ENCODE measurements around the gene CAV1. TPM values are rescaled to one million over a fixed set of nuclear protein-coding genes. Genes with fewer than 3 reads are reported as not detected.

CAV1 gene, protein sequence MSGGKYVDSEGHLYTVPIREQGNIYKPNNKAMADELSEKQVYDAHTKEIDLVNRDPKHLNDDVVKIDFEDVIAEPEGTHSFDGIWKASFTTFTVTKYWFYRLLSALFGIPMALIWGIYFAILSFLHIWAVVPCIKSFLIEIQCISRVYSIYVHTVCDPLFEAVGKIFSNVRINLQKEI
- total RNA-seq: 100 to 1,000 TPM; 460 to 616 TPM
- 100 to 1,000 TPM; 121 to 187 TPM for polyA plus RNA-seq
- long read RNA-seq, donor 1, transcript CAV1-201 (3 exons, 2,704 nt): major isoform, 90 of 158 reads
- long read RNA-seq, donor 1, transcript CAV1-206 (3 exons, 1,653 nt): minor isoform, 11 of 158 reads
- long read RNA-seq, donor 1, transcript CAV1-202 (2 exons, 2,628 nt): minor isoform, 54 of 158 reads
- long read RNA-seq, donor 1, partial matches to known transcripts: 0 of 158 reads
- long read RNA-seq, donor 1, other reads (novel, unspliced or antisense): 0 of 158 reads
- long read RNA-seq, donor 2, transcript CAV1-206 (3 exons, 1,653 nt): minor isoform, 6 of 74 reads
- long read RNA-seq, donor 2, transcript CAV1-202 (2 exons, 2,628 nt): minor isoform, 22 of 74 reads
- long read RNA-seq, donor 2, transcript CAV1-201 (3 exons, 2,704 nt): major isoform, 45 of 74 reads
- long read RNA-seq, donor 2, partial matches to known transcripts: 0 of 74 reads
- long read RNA-seq, donor 2, other reads (novel, unspliced or antisense): 0 of 74 reads
- long read RNA-seq, donor 3, transcript CAV1-201 (3 exons, 2,704 nt): major isoform, 60 of 86 reads
- long read RNA-seq, donor 3, transcript CAV1-202 (2 exons, 2,628 nt): minor isoform, 17 of 86 reads
- long read RNA-seq, donor 3, transcript CAV1-206 (3 exons, 1,653 nt): minor isoform, 8 of 86 reads
- long read RNA-seq, donor 3, partial matches to known transcripts: 0 of 86 reads
- long read RNA-seq, donor 3, other reads (novel, unspliced or antisense): 0 of 86 reads
- long read RNA-seq, donor 4, transcript CAV1-201 (3 exons, 2,704 nt): major isoform, 25 of 51 reads
- long read RNA-seq, donor 4, transcript CAV1-202 (2 exons, 2,628 nt): minor isoform, 22 of 51 reads
- long read RNA-seq, donor 4, partial matches to known transcripts: 0 of 51 reads
- long read RNA-seq, donor 4, other reads (novel, unspliced or antisense): 0 of 51 reads
- long read RNA-seq, donor 5, transcript CAV1-201 (3 exons, 2,704 nt): major isoform, 93 of 231 reads
- long read RNA-seq, donor 5, transcript CAV1-206 (3 exons, 1,653 nt): minor isoform, 12 of 231 reads
- long read RNA-seq, donor 5, transcript CAV1-202 (2 exons, 2,628 nt): minor isoform, 43 of 231 reads
- long read RNA-seq, donor 5, partial matches to known transcripts: 79 of 231 reads
- long read RNA-seq, donor 5, other reads (novel, unspliced or antisense): 0 of 231 reads

DNA sequence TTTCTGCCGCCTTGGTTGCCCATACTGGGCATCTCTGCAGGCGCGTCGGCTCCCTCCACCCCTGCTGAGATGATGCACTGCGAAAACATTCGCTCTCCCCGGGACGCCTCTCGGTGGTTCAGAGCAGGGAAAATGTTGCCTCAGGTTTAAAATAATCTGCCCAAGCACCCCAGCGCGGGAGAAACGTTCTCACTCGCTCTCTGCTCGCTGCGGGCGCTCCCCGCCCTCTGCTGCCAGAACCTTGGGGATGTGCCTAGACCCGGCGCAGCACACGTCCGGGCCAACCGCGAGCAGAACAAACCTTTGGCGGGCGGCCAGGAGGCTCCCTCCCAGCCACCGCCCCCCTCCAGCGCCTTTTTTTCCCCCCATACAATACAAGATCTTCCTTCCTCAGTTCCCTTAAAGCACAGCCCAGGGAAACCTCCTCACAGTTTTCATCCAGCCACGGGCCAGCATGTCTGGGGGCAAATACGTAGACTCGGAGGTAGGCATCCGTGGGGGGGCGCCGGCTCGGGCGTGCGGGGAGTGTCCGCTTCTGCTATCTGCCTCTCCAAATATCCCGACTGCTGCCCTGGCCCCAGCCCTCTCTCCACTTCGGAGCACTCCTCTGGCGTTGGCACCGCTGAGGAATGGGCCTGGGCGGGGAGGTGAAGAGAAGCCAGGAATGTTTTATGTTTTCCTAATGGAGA lies at the start of gene CAV1:
Gene CAV1, plus strand, starts transcription at position 428 of the 689 bp plus-strand sequence. Its CDS starts 27 bp downstream, at position 455.
- Histone ChIP-seq H3K9ac (ENCODE audit: insufficient read depth in 1 of 2, low read length in 2 of 2) (peak within 1 kb of the TSS; percentile 78 to 90), H3K27me3 (ENCODE audit: control insufficient read depth in 3 of 3, insufficient read depth in 3 of 3, low read length in 2 of 3) (no peaks in the 10 kb centered on the region), H3K27ac (ENCODE audit: low read depth in 1 of 2, low read length in 1 of 2) (peak within 1 kb of the TSS; percentile 92 to 99), H3K9me3 (ENCODE audit: control insufficient read depth in 4 of 4, insufficient read depth in 3 of 4, low read length in 3 of 4) (no peaks in the 10 kb centered on the region), H3K36me3 (ENCODE audit: control insufficient read depth in 4 of 4, insufficient read depth in 4 of 4, low read length in 4 of 4) (peaks cover 0 to 15% (median 0%) of the 10 kb centered on the region in 4 donors), H3K4me1 (ENCODE audit: control insufficient read depth in 5 of 5, insufficient read depth in 5 of 5, low read length in 5 of 5) (peaks cover 6 to 48% (median 10%) of the 10 kb centered on the region in 5 donors), H3K4me3 (peak within 1 kb of the TSS; percentile 68)
- WGBS, 2 donors: 0 to 1% methylated on average over 41 to 42 of the region's 42 CpGs
- peak; percentile 82 to 92 (median 84) for DNase-seq
- peak; percentile 37 for ATAC-seq (ENCODE audit: insufficient read depth, low FRiP score)
- TF ChIP-seq, protein P1, sequence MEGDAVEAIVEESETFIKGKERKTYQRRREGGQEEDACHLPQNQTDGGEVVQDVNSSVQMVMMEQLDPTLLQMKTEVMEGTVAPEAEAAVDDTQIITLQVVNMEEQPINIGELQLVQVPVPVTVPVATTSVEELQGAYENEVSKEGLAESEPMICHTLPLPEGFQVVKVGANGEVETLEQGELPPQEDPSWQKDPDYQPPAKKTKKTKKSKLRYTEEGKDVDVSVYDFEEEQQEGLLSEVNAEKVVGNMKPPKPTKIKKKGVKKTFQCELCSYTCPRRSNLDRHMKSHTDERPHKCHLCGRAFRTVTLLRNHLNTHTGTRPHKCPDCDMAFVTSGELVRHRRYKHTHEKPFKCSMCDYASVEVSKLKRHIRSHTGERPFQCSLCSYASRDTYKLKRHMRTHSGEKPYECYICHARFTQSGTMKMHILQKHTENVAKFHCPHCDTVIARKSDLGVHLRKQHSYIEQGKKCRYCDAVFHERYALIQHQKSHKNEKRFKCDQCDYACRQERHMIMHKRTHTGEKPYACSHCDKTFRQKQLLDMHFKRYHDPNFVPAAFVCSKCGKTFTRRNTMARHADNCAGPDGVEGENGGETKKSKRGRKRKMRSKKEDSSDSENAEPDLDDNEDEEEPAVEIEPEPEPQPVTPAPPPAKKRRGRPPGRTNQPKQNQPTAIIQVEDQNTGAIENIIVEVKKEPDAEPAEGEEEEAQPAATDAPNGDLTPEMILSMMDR (IDR thresholded peaks at IDR 0.05; ENCODE audit: control extremely low read depth, extremely low read depth): no peak

DNA sequence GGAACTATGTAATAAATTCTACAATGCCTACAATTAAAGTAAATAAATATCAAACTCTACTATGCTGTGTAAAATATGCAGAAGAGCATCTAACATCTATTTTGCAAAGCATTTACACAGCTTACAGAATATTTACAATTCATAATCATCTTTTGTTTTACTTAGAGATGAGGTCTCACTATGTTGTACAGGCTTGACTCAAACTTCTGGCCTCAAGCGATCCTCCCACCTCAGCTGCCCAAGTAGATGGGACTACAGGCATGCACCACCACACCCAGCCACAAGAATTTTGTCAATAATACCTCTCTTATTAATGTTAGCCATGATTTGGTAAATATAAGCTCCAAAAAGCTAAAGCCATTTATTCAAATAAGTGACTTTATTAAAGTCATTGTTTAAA lies 47.2 kb upstream of the CAV1 start:
- Histone ChIP-seq H3K36me3 (ENCODE audit: control insufficient read depth in 4 of 4, insufficient read depth in 4 of 4, low read length in 4 of 4) (no peaks in the 10 kb centered on the region), H3K4me1 (ENCODE audit: control insufficient read depth in 5 of 5, insufficient read depth in 5 of 5, low read length in 5 of 5) (no peaks in the 10 kb centered on the region), H3K27ac (ENCODE audit: low read depth in 1 of 2, low read length in 1 of 2) (no peak overlapping the region), H3K4me3 (no peak overlapping the region), H3K27me3 (ENCODE audit: control insufficient read depth in 3 of 3, insufficient read depth in 3 of 3, low read length in 2 of 3) (no peaks in the 10 kb centered on the region), H3K9me3 (ENCODE audit: control insufficient read depth in 4 of 4, insufficient read depth in 3 of 4, low read length in 3 of 4) (no peaks in the 10 kb centered on the region), H3K9ac (ENCODE audit: insufficient read depth in 1 of 2, low read length in 2 of 2) (no peak overlapping the region)
- no peak for DNase-seq
- ATAC-seq (ENCODE audit: insufficient read depth, low FRiP score): no peak
- 93 to 97% methylated on average over 1 of the region's 1 CpG for WGBS, 2 donors
- TF ChIP-seq, protein P1 (IDR thresholded peaks at IDR 0.05; ENCODE audit: control extremely low read depth, extremely low read depth): no peak

DNA sequence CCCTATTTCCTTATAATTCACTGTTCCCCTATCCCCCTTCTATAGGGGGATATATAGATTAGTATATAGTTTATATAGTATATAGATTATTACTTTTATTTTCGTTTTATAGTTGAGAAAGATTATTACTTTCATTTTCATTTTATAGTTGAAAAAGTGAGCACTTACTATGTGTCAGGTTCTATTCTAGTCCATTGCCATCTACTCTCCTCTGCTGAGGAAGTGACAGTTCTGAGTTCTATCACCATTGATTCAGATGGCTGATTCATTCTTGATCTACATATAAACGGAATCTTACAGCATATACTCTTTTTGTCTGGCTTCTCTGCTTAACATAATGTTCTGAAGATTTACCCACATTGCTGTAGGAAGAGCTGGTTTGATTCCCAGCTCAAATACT lies 46.0 kb upstream of the CAV1 start:
- 78 to 88% methylated on average over 2 of the region's 2 CpGs for WGBS, 2 donors
- DNase-seq (no peak), ATAC-seq (ENCODE audit: insufficient read depth, low FRiP score) (no peak)
- H3K9me3 ChIP-seq (ENCODE audit: control insufficient read depth in 4 of 4, insufficient read depth in 3 of 4, low read length in 3 of 4): no peaks in the 10 kb centered on the region
- H3K4me3 ChIP-seq: no peak overlapping the region
- no peaks in the 10 kb centered on the region for H3K36me3 ChIP-seq (ENCODE audit: control insufficient read depth in 4 of 4, insufficient read depth in 4 of 4, low read length in 4 of 4)
- no peak overlapping the region for H3K9ac ChIP-seq (ENCODE audit: insufficient read depth in 1 of 2, low read length in 2 of 2)
- TF ChIP-seq, protein P1 (IDR thresholded peaks at IDR 0.05; ENCODE audit: control extremely low read depth, extremely low read depth): no peak
- no peaks in the 10 kb centered on the region for H3K4me1 ChIP-seq (ENCODE audit: control insufficient read depth in 5 of 5, insufficient read depth in 5 of 5, low read length in 5 of 5)
- no peak overlapping the region for H3K27ac ChIP-seq (ENCODE audit: low read depth in 1 of 2, low read length in 1 of 2)
- no peaks in the 10 kb centered on the region for H3K27me3 ChIP-seq (ENCODE audit: control insufficient read depth in 3 of 3, insufficient read depth in 3 of 3, low read length in 2 of 3)

Measured in lung (tissue), 16 donors.